GM12865 (cell line): Measurements from ENCODE around the gene KPNA3.

Experiments used
- DNase-seq: peaks from one replicate; pipeline ENCODE4 v3.0.0; 2010; ENCODE audit warnings: low read depth
- H3K4me3 ChIP-seq: 2 replicates; pipeline ENCODE4 v1.5.1; 2011; ENCODE audit warnings: mild to moderate bottlenecking, low read depth, low read length, control low read depth
- CTCF ChIP-seq: IDR thresholded peaks from 2 replicates; pipeline ENCODE4 v1.5.1; 2011; ENCODE audit warnings: low read length, control low read depth, low read depth, inconsistent platforms; ENCODE audit not compliant: insufficient read depth; ENCODE audit errors: missing control alignments

Gene KPNA3

DNA sequence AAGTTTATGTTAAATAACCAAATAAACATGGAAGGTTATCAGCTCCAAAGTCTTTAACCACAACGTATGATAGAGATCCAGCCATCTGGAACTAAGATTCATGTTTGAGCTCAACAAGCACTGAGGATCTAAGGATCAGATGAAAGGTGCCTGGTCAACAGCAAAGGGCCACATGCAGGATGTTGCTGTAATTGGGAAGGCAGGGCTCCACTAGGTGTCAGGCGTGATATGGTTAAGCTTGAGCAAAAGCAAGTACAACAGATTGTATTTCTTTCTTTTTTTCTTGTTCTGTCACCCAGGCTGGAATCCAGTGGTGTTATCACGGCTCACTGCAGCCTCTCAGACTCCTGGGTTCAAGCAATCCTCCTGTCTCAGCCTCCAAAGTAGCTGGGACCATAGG is 113.2 kb downstream of the KPNA3 start:
- H3K4me3 ChIP-seq, result no peak overlapping the region
- TF ChIP-seq CTCF, result peak; percentile 8
- DNase-seq, result peak; percentile 44

- no peak for DNase-seq
- no peak for TF ChIP-seq CTCF
- H3K4me3 ChIP-seq, result no peak overlapping the region
Observed at GRCh38 chr13:49678191-49678914, 114.1 kb downstream of the KPNA3 start.

DNA sequence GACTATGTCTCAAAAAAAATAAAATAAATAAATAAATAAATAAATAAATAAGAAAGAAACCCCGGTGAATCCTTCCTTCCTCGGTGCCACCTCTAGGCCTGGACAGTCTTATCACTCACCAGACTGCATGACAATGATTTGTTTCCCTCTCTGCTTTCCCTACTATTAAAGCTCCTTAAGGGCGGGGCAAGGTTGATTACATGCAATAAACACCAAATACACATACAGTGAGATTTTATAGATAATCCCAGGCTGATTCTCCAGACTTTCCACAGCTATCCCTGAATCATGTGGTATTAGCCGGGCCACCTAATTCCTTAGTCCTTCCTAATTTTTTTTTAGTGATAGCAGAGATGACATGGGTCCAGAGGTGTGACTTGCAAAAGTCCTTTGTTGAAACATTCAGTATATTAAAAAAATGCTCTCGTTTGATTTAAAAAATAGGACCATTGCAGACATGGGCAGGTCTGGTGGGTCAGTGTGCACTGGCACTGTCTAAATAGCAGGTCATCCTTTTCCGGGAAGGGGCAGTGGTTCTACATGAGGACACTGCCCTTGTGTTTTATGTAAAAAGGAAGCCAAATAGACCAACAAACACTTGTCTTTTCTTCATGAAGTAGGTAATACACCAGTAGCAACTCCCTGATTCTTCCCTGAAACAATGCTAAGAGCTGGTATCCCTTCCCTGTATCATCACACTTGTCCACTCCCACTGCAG is 115.7 kb downstream of the KPNA3 start:
- H3K4me3 ChIP-seq, result no peak overlapping the region
- DNase-seq, result no peak
- TF ChIP-seq CTCF, result no peak

GRCh38 chr13:49670828-49671227 is 121.7 kb downstream of the KPNA3 start:
- no peak for DNase-seq
- TF ChIP-seq CTCF, result no peak

DNA sequence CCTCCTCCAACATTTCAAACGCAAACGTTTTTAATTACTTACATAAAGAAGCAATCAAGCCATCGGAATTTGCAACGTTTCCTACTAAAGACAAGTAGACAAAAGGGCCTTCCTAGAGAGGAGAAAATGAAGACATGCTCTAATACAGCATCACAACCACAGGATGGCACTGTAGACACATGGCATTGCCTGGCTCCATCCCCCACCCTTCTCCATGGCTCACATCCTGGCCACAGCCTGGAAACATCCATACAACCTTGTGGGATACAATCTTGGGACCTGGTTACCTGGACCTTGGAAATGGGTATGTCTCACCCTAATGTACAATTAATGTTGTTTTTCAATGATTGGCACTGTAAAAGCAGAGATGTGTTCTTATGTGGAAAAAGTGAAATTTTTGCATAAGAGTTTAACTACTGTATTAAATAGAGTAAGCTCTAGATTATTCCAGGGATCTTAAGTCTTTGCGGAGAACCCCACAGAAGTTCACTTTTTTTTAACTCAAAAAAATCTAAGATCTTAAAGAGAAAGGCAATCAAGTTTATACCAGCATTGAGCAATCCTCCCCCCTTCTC is 122.7 kb downstream of the KPNA3 start:
- peak; percentile 62 for TF ChIP-seq CTCF
- no peak overlapping the region for H3K4me3 ChIP-seq
- peak; percentile 46 for DNase-seq

More at GRCh38 chr13:49670828-49671227, 121.7 kb downstream of the KPNA3 start:
- no peak overlapping the region for H3K4me3 ChIP-seq

GRCh38 chr13:49667773-49668172 is 124.7 kb downstream of the KPNA3 start:
- TF ChIP-seq CTCF, result no peak
- DNase-seq, result no peak
- no peak overlapping the region for H3K4me3 ChIP-seq
